ENCODE measurements around the gene SEC22C.
A peak's percentile ranks its signal among the peaks of the same experiment; 100 is the strongest.

Gene SEC22C

DNA sequence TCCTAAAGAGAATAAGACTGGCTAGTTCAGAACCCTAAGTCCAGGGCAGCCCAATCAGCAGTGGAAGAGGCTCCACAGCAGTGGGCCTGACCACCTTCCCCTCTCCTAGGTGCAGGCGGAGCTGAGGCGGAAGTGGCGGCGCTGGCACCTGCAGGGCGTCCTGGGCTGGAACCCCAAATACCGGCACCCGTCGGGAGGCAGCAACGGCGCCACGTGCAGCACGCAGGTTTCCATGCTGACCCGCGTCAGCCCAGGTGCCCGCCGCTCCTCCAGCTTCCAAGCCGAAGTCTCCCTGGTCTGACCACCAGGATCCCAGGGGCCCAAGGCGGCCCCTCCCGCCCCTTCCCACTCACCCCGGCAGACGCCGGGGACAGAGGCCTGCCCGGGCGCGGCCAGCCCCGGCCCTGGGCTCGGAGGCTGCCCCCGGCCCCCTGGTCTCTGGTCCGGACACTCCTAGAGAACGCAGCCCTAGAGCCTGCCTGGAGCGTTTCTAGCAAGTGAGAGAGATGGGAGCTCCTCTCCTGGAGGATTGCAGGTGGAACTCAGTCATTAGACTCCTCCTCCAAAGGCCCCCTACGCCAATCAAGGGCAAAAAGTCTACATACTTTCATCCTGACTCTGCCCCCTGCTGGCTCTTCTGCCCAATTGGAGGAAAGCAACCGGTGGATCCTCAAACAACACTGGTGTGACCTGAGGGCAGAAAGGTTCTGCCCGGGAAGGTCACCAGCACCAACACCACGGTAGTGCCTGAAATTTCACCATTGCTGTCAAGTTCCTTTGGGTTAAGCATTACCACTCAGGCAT, 45.6 kb downstream of the SEC22C start:
- peak; percentile 28 for DNase-seq (ENCODE audit: low read depth)

DNA sequence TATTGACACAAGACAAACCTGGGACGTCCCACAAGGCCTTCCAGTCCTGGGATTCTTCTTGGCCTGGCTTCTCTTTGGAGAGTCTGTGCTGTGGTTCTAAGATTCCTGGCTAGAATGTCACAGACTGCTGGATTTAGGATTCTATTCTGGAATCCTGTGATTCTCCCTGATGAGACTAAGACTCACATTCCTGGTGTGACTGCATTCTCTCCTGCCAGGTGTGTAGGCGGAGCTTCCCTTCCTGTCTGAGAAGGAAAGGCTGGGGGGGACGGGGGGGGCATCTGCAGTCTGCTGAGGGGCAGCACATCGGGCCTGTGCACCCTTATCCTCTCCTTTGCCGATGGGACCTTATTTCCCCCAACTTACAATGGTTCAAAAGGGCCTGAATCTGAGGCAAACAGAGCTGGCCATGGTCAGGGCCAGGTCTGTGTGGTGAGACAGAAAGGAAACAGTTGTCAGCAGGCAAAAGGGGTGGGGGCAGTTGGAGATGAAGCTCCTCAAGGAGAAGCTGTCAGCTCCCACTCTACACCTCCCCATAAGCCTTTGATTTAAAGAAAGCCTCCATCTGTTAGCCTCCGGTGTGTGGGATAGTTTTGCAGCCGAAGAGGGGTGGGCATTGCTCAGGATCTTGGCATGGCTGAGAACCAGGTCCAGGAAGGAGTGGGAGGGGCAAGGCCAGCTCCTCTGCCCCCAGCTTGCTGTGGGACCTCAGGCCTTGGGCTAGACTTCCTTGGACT, 48.4 kb downstream of the SEC22C start:
- DNase-seq (ENCODE audit: low read depth), result no peak

DNA sequence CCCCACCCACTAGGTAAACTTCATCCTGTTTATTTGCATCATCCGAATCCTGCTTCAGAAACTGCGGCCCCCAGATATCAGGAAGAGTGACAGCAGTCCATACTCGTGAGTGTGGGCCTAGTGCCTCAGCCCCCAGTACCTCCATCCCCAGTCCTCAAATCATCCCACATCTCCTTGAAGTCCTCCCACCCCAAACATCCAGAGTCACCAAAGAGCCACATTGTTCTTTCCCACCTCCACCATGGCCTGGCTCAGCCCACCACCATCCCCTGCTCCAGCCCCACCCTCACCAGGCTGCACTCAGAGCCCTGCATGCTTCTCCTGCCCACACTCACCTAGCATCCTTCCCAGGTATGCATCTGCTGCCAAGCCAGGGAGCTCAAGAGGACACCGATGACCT, 49.5 kb downstream of the SEC22C start:
- no peak for DNase-seq (ENCODE audit: low read depth)

DNA sequence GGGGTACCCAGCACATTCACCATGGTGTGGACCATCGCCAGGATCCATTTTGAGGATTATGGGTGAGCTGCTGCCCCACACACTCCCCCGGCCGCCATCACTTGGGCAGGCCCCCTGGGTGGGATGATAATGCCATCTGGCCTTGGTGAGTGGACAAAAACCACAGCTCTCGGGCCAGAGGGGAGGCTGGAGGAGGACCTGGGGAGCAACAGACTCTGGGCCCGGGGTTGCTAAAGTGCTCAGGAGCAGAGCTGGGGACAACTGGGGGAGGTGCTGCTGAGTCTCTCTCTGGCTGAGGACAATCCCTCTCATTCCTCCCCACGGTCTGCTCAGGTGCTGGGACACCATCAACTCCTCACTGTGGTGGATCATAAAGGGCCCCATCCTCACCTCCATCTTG, 50.3 kb downstream of the SEC22C start:
- no peak for DNase-seq (ENCODE audit: low read depth)

DNA sequence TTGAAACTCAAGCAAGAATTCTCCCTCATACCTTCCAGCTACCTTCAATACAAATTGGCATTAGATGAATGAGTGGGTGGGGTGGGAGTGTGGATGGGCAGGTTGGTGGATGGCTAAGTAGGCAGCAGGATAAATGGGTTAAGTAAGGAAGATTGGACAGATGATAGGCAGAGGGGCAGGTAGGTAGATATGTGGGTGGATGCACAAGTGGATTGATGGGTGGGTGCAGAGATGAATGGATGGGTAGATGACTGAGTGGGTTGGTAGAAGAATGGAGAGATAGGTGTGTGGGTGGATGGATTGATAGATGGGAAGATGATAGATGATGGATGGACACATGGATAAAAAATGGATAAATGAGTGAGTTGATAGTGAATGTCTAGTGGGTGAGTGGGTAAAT, 51.7 kb downstream of the SEC22C start:
- no peak for DNase-seq (ENCODE audit: low read depth)

DNA sequence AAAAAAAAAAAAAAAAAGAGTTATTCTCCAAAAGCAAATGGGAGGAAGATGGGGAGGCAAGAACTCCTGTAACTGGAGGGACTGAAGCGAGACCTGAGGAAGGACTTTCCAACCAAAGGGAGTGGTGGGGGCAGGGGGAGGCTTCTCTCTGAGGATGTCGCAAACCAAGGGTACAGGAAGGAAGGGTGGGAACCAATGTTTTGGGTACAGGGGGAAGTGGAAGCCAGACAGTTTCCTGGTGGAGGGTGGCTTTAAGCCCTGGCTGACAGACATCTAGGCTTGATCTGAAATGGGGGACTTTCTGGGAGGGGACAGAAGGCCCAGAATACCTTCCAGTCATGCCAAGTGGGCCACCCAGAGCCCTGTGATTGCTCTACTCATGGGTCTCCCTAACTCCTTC, 52.3 kb downstream of the SEC22C start:
- DNase-seq (ENCODE audit: low read depth), result no peak

DNA sequence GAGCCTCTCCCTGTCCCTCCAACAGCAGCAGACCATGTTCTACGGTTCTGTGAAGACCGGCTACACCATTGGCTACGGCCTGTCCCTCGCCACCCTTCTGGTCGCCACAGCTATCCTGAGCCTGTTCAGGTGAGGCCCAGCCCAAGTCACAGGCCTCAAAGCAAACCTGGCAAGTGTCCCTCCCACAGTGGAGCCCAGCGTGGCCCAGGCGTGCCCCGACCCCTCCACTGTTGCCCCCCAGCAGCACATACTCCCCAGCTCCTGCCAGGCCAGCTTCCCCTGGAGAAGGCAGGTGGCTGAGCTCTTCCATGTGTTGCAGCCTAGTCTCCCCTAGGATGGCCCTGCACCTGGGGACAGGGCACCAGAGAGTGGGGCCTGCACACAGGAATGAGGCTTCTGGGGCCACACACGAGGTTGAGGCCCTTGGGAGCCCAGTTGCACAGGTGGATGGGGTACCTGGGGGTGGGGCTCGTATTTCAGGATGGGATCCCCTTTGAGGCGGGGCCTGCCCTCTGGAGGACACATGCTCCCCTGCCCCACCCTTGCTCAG, 54.3 kb downstream of the SEC22C start:
- no peak for DNase-seq (ENCODE audit: low read depth)

DNA sequence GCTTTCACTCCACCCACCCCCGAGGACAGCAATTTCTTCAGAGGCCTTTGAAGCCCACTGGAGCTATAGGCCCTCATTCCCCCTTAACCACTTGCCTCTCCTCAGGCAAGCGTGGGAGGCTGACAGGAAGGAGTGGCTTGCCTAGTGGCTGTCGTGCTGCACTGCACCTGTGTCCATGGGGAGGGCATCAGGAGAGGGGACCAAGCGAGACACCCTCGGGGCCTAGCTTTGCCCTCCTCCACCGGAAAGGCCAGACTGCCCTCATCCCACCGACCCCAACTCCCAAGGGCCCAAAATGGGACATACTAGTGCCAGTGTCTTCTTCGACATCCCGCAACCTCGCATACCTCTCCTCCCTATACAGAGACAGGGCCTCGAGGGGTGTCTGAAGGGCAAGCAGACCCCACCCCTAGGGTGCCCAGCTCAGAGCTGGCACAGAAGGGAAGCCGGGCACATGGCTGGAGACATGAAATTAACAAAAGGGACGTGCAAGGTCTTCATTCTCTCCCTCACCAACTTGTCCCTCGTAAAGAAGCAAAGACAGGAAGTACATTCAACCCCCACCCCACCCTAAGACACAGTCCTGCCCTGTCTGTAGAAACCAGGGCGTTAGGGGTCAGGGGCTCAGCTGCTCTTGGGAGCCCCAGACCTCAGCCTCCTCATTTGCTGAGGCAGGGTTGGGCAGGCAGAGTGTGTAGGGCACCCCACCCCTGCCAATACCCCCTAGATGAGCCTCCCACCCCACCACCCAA, 55.0 kb downstream of the SEC22C start:
- DNase-seq (ENCODE audit: low read depth), result no peak

DNA sequence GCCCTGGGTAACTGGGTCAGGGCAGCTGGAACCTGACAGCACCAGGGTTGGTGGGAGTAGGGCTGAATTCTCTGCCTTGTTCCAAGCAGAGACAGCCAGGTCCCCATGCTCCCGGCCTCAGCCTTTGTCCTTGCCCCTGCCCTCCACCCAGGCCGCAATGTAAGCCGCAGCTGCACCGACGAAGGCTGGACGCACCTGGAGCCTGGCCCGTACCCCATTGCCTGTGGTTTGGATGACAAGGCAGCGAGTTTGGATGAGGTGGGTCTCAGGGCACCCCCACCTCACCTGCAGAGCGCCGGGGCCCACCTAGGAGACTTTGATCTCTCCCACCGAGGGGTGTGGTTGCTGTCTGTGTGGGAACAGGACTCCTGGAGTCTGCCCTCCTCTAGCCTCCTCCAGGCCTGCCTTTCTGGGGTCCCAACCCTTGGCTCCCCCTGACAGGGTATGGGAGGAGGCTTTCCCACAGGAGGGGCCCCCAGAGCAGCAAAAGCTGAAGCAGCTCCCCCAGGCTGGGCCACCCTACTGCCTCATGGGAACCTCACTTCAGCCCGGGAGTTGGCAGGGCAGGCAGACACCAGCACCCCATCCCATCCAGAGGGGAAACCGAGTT, 55.9 kb downstream of the SEC22C start:
- DNase-seq (ENCODE audit: low read depth), result no peak

DNA sequence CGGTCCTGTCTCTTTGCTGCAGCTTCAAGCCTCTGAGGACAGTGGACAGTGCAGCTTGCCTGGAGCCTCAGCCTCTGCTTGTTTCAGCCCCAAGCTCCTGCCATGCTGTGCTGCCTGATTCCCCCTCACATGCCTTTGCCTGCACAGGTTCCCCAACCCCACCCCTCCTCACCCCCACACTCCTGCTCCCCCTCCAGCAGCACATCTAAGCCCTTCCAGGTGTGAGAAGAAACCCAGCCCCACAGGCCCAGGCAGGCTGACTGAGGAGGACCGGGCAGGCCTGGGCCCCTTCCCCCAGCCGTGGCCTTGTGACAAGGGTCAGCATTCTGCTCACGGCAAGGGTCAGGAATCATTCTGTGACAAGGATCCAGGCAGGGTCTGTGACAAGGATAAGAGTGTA, 56.6 kb downstream of the SEC22C start:
- DNase-seq (ENCODE audit: low read depth), result no peak

DNA sequence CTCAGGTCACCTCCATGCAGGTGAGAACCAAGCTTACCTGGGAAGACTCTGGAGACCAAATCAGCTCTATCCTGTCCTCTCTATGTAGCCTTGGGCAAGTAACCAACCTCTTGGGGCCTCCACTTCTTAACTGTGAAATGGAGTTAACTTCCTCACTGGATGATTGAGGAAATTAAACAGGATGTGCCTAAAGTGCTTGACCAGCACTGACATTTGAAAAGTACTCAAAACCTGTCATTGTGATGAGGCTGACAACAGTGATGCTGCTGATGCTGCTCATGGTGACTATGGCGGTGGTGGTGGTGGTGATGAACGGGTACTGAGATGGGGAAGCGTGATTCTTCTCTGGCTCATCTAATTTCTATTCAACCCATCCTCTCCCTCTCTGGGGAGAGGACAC, 57.0 kb downstream of the SEC22C start:
- no peak for DNase-seq (ENCODE audit: low read depth)

DNA sequence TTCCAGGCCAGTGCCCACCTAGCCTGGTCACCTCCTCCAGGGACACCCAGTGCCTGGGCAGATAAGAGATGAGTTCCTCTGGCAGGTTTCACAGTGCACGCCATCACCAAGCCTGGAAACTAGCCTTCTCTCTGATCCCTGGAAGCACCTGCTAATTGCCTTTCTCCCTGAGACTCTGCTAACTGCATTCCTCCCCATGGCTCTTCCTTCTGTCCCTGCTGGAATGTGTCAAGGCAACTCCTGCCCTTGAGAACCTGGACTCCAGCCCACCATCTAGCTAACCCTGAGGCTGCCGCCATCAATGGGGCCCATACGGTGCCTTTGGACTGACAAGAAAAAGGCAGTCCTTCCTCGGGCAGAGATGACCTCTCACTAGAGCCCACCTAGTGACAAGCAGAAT, 60.9 kb downstream of the SEC22C start:
- no peak for DNase-seq (ENCODE audit: low read depth)

DNA sequence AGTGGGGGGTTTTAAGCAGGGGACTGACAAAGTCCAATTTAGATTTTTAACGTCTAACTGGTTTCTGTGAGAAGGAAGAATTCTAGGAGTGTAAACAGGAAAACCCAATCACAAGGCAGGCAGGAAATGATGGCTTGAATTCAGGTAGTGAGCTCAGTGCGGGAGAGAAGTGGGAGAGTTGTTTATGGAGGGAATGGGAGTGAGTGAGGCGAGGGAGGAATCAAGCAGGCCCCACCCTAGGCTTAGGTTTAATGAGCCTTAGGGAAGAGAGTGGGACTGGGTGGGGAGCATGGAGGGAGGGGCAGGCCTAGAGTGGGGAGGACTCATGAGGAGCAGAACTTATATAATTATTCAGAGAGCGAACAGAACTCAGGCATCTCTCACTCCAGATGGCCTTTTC, 61.4 kb downstream of the SEC22C start:
- no peak for DNase-seq (ENCODE audit: low read depth)

DNA sequence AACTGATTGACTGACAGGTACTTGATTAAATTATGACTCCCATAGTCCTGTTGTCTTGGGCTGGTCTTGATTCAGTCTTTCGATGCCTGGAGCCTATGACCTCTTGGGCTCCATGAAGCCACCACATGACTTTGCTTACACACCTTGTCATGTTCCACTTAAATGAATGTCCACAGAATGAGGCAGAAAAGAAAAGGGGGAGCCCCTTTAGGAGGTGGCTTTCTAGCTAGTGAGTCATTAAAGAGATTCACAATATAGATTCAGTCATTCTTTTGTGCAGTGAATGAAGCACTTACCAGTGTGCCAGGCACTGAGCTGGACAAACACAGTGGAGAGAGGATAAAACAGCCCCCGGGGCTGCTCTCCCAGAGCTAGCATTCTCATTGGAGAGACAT, 62.2 kb downstream of the SEC22C start:
- DNase-seq (ENCODE audit: low read depth), result no peak

DNA sequence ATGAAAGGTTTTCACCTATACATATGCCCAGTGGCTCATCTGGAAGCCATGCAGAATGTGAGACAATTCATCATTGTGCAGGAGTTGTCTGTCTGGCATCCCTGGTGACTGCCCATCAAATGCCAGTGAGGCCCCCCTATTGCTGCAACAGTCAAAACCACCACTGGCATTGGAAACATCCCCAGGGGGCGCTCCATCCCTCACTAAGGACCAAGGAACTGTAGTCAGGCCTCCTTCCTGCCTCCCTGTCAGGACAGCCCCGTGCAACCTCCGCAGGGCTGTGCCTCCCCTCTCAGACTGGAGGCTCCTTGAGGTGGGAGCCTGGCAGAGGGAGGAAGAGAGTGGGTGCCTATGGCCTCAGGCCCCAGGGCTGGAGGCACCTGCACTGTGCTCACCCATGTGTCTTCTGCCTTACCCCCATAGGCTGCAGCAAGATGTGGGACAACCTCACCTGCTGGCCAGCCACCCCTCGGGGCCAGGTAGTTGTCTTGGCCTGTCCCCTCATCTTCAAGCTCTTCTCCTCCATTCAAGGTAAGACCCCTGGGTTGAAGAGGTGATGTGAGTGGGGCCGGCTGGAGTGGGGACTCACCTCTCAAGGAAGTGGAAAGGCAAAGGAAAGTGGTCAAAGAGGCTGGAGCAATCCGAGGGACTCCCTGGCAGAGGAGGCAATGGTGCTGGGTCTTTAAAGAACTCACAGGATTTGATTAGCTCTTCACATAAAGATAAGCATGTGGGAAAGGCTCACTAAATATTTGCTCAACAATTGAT, 62.8 kb downstream of the SEC22C start:
- no peak for DNase-seq (ENCODE audit: low read depth)

DNA sequence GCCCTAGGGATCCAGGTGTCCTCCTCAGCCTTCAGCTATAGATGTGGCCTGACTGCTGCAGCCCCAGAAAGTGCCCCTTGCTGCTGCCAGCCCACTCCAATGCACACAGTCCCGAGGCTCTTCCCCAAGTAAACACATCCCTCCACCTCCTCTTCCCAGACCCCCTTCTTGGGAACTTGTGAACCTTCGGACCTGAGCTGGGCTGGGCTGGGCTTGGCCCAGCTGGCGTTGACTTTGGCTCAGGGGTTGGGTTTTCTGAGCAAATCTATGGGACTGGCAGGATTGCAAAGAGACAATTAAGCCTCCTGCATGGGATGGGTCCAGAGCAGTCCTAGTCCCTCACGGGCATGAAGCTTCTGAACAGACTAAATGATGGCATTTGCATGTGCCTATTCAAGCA, 64.7 kb downstream of the SEC22C start:
- DNase-seq (ENCODE audit: low read depth), result no peak

DNA sequence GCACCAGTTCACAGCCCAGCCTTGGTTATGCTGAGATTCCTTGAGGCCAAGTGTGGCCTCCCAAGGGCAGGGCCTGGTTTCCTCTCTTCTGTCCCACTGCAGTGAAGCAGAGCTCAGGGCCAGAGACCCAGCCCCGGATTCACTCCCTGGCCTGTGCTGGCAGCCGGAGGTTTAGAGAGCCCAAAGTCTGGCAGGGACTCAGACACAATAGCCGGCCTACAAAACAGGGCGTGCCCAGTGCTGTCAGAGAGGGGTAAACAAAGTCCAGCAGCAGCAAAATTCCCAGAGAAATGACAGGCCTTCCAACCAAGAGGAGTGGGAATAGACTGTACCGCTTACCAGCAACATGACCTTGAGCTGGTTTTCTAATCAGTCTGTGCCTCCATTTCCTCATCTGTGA, 65.3 kb downstream of the SEC22C start:
- no peak for DNase-seq (ENCODE audit: low read depth)

DNA sequence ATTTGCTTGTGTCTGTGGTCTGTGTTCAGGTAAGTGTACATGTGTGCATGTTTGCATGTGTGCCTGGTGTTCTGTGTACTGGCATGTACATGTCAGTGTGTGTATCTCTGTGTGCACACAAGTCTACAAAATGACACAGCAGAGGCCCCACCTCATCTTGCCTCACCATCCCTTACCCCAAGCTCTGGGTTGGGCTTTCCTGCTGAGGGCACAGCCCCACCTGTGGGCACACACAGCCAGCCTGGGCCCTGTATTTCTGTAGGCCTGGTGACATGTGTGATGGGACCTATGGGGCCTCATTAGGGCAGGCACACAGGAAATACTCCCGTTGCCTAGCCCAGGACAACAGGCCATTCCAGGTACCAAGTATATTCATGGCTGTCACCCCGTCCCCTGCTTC, 65.8 kb downstream of the SEC22C start:
- no peak for DNase-seq (ENCODE audit: low read depth)

DNA sequence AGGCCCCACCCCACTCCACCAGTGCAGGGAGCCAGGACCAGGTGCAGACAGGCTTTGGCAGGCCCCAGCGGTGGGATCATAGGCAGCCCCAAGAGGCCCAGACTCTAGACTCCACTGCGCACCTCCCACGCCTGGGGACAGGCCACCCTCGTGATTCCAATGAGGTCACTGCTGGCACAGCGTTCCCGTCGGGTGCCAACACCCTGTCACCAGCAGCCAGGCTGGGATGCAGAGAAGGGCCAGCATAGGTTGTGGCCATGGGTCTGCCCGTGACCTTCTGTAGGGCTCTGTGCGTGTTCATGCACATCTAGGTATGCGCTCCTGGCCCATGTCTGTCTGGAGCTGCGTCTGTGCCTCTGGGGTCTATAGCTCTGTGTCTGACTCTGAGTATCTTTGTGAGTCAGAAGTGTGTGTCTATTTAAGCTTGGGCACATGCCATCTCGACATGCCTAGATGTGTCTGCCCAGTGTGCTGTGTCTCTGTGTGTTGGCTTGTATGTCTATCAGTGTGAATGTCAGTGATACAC, 66.3 kb downstream of the SEC22C start:
- DNase-seq (ENCODE audit: low read depth), result no peak

DNA sequence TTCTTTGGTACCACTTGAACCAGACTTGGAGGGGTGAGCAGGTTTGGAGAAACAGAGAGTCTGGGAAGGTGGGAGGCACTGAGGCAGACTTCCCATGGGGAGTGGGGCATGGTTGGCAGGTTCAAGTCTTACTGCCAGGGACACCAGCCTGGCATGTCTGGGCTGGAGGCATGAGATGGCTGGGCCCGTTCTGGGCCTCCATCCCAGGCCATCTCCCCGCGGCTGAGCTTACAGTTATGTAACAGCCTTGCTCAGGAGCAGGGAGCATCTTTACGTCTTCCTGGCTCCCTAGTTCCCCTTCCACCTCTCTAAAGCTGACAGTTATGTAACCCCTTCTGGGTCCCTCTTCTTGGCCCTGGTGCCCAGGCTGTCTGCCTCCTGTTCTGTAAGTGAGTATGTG, 66.9 kb downstream of the SEC22C start:
- no peak for DNase-seq (ENCODE audit: low read depth)

DNA sequence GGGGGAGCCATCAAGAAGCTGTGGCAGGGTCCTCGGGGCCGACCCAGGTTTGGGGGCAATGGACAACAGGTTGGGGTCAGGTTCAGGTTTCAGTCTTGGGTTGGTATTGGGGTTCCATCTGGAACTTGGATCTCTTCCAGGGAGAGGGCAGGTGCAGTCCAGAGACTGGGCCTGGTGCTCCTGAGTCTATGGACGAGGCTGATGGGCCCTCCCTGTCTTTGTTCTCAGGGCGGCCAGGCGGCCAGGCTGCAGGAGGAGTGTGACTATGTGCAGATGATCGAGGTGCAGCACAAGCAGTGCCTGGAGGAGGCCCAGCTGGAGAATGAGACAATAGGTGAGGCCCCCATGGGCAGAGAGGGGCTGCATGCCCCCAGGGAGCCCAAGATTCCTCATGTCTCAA, 68.2 kb downstream of the SEC22C start:
- no peak for DNase-seq (ENCODE audit: low read depth)
